B cell (primary cell): ENCODE data around the gene NPHS1.

Experiments used
- CTCF ChIP-seq: fragments of 200-600 bp; IDR thresholded peaks from one replicate; pipeline ENCODE4 v1.8.0; 2022; ENCODE audit warnings: antibody characterized with exemption, mild to moderate bottlenecking
- EZH2 ChIP-seq: IDR thresholded peaks from 2 replicates; pipeline ENCODE4 v1.6.1; 2012; ENCODE audit warnings: borderline replicate concordance, low read depth, mild to moderate bottlenecking, moderate library complexity, low read length; ENCODE audit not compliant: insufficient read depth, poor library complexity, severe bottlenecking

DNA sequence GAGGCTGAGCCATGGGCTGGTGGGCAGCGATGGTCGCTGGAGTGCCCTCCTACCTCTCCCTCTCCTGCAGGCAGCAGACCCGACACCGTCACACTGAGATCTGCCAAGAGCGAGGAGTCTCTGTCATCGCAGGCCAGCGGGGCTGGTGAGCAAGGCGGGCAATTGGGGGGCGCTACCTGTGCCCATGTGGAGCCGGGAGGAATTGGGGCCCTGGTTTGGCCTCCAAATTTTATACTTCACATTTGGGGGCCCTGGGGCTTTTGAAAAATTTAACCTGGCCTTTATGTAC lies 67.0 kb downstream of the NPHS1 start:
- TF ChIP-seq CTCF: no peak
- TF ChIP-seq EZH2: no peak
